ENCODE data around the gene PCOLCE2.

The PCOLCE2 gene

GRCh38 chr3:142837526-142837925 is 51.4 kb downstream of the PCOLCE2 start:
- in situ Hi-C loops (cut with HindIII; ENCODE audit: low pct_ligation_motif_present, low pct_unique_long_range_greater_than_20kb, low sequenced_read_pairs): no loop called here
- no peak for DNase-seq

- in situ Hi-C loops (cut with HindIII; ENCODE audit: low pct_ligation_motif_present, low pct_unique_long_range_greater_than_20kb, low sequenced_read_pairs): no loop called here
- peak; percentile 78 for DNase-seq
Observed at GRCh38 chr3:142828703-142829305, 60.1 kb downstream of the PCOLCE2 start.

GRCh38 chr3:142819179-142819578 is 69.7 kb downstream of the PCOLCE2 start:
- in situ Hi-C loops (cut with HindIII; ENCODE audit: low pct_ligation_motif_present, low pct_unique_long_range_greater_than_20kb, low sequenced_read_pairs): no loop called here

GRCh38 chr3:142818651-142819050 is 70.2 kb downstream of the PCOLCE2 start:
- DNase-seq: no peak
- in situ Hi-C loops (cut with HindIII; ENCODE audit: low pct_ligation_motif_present, low pct_unique_long_range_greater_than_20kb, low sequenced_read_pairs): no loop called here

More at GRCh38 chr3:142819179-142819578, 69.7 kb downstream of the PCOLCE2 start:
- no peak for DNase-seq

- no peak for DNase-seq
- in situ Hi-C loops (cut with HindIII; ENCODE audit: low pct_ligation_motif_present, low pct_unique_long_range_greater_than_20kb, low sequenced_read_pairs): no loop called here
Observed at GRCh38 chr3:142817897-142818296, 71.0 kb downstream of the PCOLCE2 start.

- in situ Hi-C loops (cut with HindIII; ENCODE audit: low pct_ligation_motif_present, low pct_unique_long_range_greater_than_20kb, low sequenced_read_pairs): no loop called here
- DNase-seq: no peak
Observed at GRCh38 chr3:142817356-142817755, 71.5 kb downstream of the PCOLCE2 start.

- DNase-seq: no peak
- in situ Hi-C loops (cut with HindIII; ENCODE audit: low pct_ligation_motif_present, low pct_unique_long_range_greater_than_20kb, low sequenced_read_pairs): no loop called here
Observed at GRCh38 chr3:142815803-142816202, 73.1 kb downstream of the PCOLCE2 start.

- in situ Hi-C loops (cut with HindIII; ENCODE audit: low pct_ligation_motif_present, low pct_unique_long_range_greater_than_20kb, low sequenced_read_pairs): no loop called here
- no peak for DNase-seq
Observed at GRCh38 chr3:142809259-142809658, 79.6 kb downstream of the PCOLCE2 start.

GRCh38 chr3:142808103-142808917 is 80.6 kb downstream of the PCOLCE2 start:
- in situ Hi-C loops (cut with HindIII; ENCODE audit: low pct_ligation_motif_present, low pct_unique_long_range_greater_than_20kb, low sequenced_read_pairs): no loop called here
- peak; percentile 25 for DNase-seq

GRCh38 chr3:142802891-142803290 is 86.0 kb downstream of the PCOLCE2 start:
- DNase-seq: no peak
- in situ Hi-C loops (cut with HindIII; ENCODE audit: low pct_ligation_motif_present, low pct_unique_long_range_greater_than_20kb, low sequenced_read_pairs): no loop called here

GRCh38 chr3:142801746-142802145 is 87.1 kb downstream of the PCOLCE2 start:
- in situ Hi-C loops (cut with HindIII; ENCODE audit: low pct_ligation_motif_present, low pct_unique_long_range_greater_than_20kb, low sequenced_read_pairs): no loop called here
- DNase-seq: no peak

- in situ Hi-C loops (cut with HindIII; ENCODE audit: low pct_ligation_motif_present, low pct_unique_long_range_greater_than_20kb, low sequenced_read_pairs): no loop called here
- DNase-seq: no peak
Observed at GRCh38 chr3:142796823-142797222, 92.1 kb downstream of the PCOLCE2 start.

GRCh38 chr3:142795332-142795731 is 93.6 kb downstream of the PCOLCE2 start:
- in situ Hi-C loops (cut with HindIII; ENCODE audit: low pct_ligation_motif_present, low pct_unique_long_range_greater_than_20kb, low sequenced_read_pairs): no loop called here
- no peak for DNase-seq

- in situ Hi-C loops (cut with HindIII; ENCODE audit: low pct_ligation_motif_present, low pct_unique_long_range_greater_than_20kb, low sequenced_read_pairs): no loop called here
- DNase-seq: no peak
Observed at GRCh38 chr3:142794508-142794907, 94.4 kb downstream of the PCOLCE2 start.

- in situ Hi-C loops (cut with HindIII; ENCODE audit: low pct_ligation_motif_present, low pct_unique_long_range_greater_than_20kb, low sequenced_read_pairs): no loop called here
- DNase-seq: no peak
Observed at GRCh38 chr3:142787719-142788118, 101.2 kb downstream of the PCOLCE2 start.

GRCh38 chr3:142785996-142786395 is 102.9 kb downstream of the PCOLCE2 start:
- DNase-seq: no peak
- in situ Hi-C loops (cut with HindIII; ENCODE audit: low pct_ligation_motif_present, low pct_unique_long_range_greater_than_20kb, low sequenced_read_pairs): no loop called here

- DNase-seq: no peak
- in situ Hi-C loops (cut with HindIII; ENCODE audit: low pct_ligation_motif_present, low pct_unique_long_range_greater_than_20kb, low sequenced_read_pairs): no loop called here
Observed at GRCh38 chr3:142784228-142784627, 104.7 kb downstream of the PCOLCE2 start.

- no peak for DNase-seq
- in situ Hi-C loops (cut with HindIII; ENCODE audit: low pct_ligation_motif_present, low pct_unique_long_range_greater_than_20kb, low sequenced_read_pairs): no loop called here
Observed at GRCh38 chr3:142782616-142783015, 106.3 kb downstream of the PCOLCE2 start.

- in situ Hi-C loops (cut with HindIII; ENCODE audit: low pct_ligation_motif_present, low pct_unique_long_range_greater_than_20kb, low sequenced_read_pairs): no loop called here
- DNase-seq: no peak
Observed at GRCh38 chr3:142779591-142779990, 109.3 kb downstream of the PCOLCE2 start.

- in situ Hi-C loops (cut with HindIII; ENCODE audit: low pct_ligation_motif_present, low pct_unique_long_range_greater_than_20kb, low sequenced_read_pairs): no loop called here
- DNase-seq: no peak
Observed at GRCh38 chr3:142778541-142778940, 110.3 kb downstream of the PCOLCE2 start.

Data from ACHN (cell line).